K562 (cell line): Measurements from ENCODE around the gene SMARCA4.
A peak's percentile ranks its signal among the peaks of the same experiment; 100 is the strongest.

Experiments
- CEBPB ChIP-seq: fragments of 450-650 bp; IDR thresholded peaks from 2 replicates; pipeline ENCODE4 v1.6.1; 2016; ENCODE audit warnings: missing genetic modification characterization, missing compliant biosample characterization
- POLR2A ChIP-seq: fragments of 450-650 bp; conservative IDR thresholded peaks from 2 replicates; pipeline ENCODE4 v1.6.1; 2016
- SMARCA5 ChIP-seq: fragments of 450-650 bp; IDR thresholded peaks from 2 replicates; pipeline ENCODE4 v1.6.1; 2016
- SRF ChIP-seq, 2 experiments: fragments of 250-450, 450-650 bp in 1 of 2; sonication (Bioruptor Pico) in 1 of 2; sonication (generic) in 1 of 2; formaldehyde crosslinking; IDR thresholded peaks; 2 replicates each; pipeline versions ENCODE4 v1.5.0 to v1.5.1; 2020 to 2022; ENCODE audit warnings: mild to moderate bottlenecking in 1 of 2, missing genetic modification reagents in 1 of 2
- TF ChIP-seq, protein P1 (sequence below): sonication (generic); formaldehyde crosslinking; IDR thresholded peaks from 2 replicates; pipeline ENCODE4 v1.8.0; 2022; ENCODE audit warnings: mild to moderate bottlenecking, missing genetic modification reagents

- TF ChIP-seq SMARCA5, result no peak
- TF ChIP-seq, protein P1, sequence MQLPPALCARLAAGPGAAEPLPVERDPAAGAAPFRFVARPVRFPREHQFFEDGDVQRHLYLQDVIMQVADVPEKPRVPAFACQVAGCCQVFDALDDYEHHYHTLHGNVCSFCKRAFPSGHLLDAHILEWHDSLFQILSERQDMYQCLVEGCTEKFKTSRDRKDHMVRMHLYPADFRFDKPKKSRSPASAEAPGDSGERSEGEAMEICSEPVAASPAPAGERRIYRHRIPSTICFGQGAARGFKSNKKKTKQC (CRISPR knock-in tag), result no peak
- no peak for TF ChIP-seq SRF (CRISPR knock-in tag; IDR thresholded peaks at IDR 0.05)
- peak; percentile 68 for TF ChIP-seq POLR2A
- no peak for TF ChIP-seq CEBPB (tag)
Observed at GRCh38 chr19:11105014-11105636, 144.3 kb downstream of the SMARCA4 start.
